Measurements from ENCODE around the gene IFNK.
"Not testable (repeated sequence)": the region's sequence is repeated elsewhere in the genome, so short reads cannot be mapped to it uniquely, and the experiment has no call there.

Gene IFNK

DNA sequence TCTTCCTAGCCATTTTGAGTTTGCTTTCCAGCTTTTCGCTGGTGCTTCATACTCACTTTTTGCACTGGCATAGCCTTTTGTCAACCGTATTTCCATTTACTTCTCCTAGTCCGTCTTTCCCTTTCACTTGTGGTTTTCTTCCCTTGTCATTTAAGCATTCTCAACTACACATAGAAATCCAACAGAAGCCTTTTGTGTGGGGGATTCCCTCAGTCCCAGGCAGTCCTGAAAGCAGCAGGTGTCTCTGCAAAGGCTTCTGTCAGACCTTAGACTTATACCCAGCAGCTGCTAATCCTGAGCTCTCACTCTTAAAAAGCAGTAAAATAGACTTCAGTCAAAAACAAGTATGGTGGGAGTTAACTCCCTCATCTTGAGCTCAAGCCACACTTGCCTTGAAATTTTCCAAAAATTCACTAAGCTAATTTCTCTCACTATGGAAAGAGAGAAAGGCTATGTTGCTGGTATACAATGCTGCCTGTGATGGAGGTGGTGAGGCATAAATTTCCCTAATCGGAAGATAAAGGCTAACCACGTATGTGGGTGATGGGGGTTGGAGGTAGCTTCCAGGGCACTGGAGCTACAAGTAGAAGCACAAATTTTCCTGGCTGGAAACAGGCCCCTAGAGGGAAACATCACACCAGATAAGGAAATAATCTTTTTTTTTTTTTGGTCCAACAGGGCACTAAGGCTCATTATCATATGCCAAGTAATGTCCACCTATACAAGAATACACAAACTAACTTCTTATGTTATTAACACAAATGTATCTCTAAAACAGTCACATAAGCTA lies 34.8 kb upstream of the IFNK start:
- H3K4me3 ChIP-seq (ENCODE audit: low read depth, low read length): no peak overlapping the region
- H3K27me3 ChIP-seq (ENCODE audit: control insufficient read depth, insufficient read depth, low read length): no peaks in the 10 kb centered on the region
- peak overlapping the region; percentile 67 for H3K27ac ChIP-seq (ENCODE audit: low read depth, low read length)
- H3K36me3 ChIP-seq (ENCODE audit: control insufficient read depth, insufficient read depth, low read length): no peaks in the 10 kb centered on the region
- H3K9me3 ChIP-seq (ENCODE audit: control insufficient read depth, insufficient read depth, low read length): no peaks in the 10 kb centered on the region
- H3K9ac ChIP-seq (ENCODE audit: low read depth, low read length): no peak overlapping the region
- H3K4me1 ChIP-seq (ENCODE audit: control insufficient read depth, insufficient read depth, low read length): peaks cover 30% of the 10 kb centered on the region

DNA sequence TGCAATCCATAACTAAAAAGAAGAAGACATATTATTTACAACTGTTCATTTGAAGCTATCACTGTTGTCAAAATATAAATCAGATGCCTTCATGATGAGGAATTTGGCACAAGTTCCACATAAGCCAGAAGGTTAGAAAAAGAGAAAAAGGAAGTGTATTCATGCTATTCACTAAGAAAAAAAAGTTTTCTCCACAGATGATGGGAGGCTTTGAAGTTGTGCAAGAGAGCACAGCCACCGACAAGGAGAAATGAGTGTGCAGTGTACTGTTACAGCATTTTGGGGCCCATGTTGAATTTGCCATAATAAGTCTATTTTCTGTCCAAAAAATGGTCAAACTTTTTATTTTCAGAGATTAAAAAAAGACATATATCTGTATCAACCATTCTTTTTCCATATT lies 32.9 kb upstream of the IFNK start:
- Histone ChIP-seq H3K4me3 (ENCODE audit: low read depth, low read length) (no peak overlapping the region), H3K9ac (ENCODE audit: low read depth, low read length) (no peak overlapping the region), H3K27ac (ENCODE audit: low read depth, low read length) (no peak overlapping the region), H3K9me3 (ENCODE audit: control insufficient read depth, insufficient read depth, low read length) (no peaks in the 10 kb centered on the region), H3K4me1 (ENCODE audit: control insufficient read depth, insufficient read depth, low read length) (peaks cover 37% of the 10 kb centered on the region), H3K36me3 (ENCODE audit: control insufficient read depth, insufficient read depth, low read length) (no peaks in the 10 kb centered on the region), H3K27me3 (ENCODE audit: control insufficient read depth, insufficient read depth, low read length) (no peaks in the 10 kb centered on the region)

DNA sequence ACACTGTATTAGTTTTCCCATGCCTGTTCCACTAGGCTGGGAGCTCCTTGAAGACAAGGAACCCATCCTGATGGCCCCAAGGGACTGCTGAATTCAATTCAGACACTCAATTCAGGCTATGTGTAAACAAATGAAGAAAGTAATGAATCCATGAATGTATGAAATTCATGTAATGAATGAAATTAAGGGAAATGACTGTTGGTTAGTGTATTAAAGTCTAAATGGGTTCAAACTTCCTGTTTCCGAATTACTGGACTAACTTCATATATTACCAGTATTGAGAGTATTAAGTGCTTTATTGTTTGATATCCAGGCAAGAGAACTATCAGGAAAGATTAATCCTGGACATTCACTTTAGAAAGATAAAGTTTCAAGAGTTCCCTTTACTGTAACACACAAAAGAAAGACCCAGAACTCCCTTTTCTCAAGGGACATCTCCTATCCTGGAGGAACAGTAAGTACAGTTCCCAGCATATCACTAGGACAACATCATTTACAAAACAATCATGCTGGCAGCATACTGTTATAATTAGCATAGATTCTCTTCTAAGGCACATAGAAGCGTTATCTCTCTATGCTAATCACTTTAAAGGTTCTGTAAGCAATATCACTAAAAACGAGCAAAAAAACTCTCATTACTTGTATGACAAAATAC lies 28.5 kb upstream of the IFNK start:
- peak overlapping the region; percentile 75 for H3K27ac ChIP-seq (ENCODE audit: low read depth, low read length)
- H3K9ac ChIP-seq (ENCODE audit: low read depth, low read length): no peak overlapping the region
- H3K9me3 ChIP-seq (ENCODE audit: control insufficient read depth, insufficient read depth, low read length): no peaks in the 10 kb centered on the region
- peaks cover 50% of the 10 kb centered on the region for H3K4me1 ChIP-seq (ENCODE audit: control insufficient read depth, insufficient read depth, low read length)
- peak overlapping the region; percentile 4; the same call in 1 of the 2 replicates for H3K4me3 ChIP-seq (ENCODE audit: low read depth, low read length)
- H3K27me3 ChIP-seq (ENCODE audit: control insufficient read depth, insufficient read depth, low read length): no peaks in the 10 kb centered on the region
- no peaks in the 10 kb centered on the region for H3K36me3 ChIP-seq (ENCODE audit: control insufficient read depth, insufficient read depth, low read length)

DNA sequence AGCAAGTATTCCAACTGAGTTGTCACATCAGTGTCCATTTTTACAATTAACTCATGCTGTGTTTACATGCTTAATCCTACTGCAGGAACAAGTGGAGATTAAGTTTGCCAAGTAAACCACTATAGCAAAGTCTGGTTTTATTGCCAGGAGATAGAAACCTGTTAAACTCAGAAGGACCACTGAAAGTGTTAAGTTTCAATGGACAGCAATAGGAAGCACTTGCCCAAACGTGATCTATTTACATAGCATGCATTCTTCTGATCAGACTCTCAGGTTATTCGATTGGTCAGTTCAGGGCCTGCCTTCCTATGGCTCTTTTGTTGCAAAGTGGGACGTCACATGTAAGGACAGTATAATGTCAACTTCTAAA lies 28.0 kb upstream of the IFNK start:
- Histone ChIP-seq H3K36me3 (ENCODE audit: control insufficient read depth, insufficient read depth, low read length) (no peaks in the 10 kb centered on the region), H3K9me3 (ENCODE audit: control insufficient read depth, insufficient read depth, low read length) (no peaks in the 10 kb centered on the region), H3K27me3 (ENCODE audit: control insufficient read depth, insufficient read depth, low read length) (no peaks in the 10 kb centered on the region), H3K4me3 (ENCODE audit: low read depth, low read length) (no peak overlapping the region), H3K4me1 (ENCODE audit: control insufficient read depth, insufficient read depth, low read length) (peaks cover 50% of the 10 kb centered on the region), H3K9ac (ENCODE audit: low read depth, low read length) (no peak overlapping the region), H3K27ac (ENCODE audit: low read depth, low read length) (peak overlapping the region; percentile 75)

DNA sequence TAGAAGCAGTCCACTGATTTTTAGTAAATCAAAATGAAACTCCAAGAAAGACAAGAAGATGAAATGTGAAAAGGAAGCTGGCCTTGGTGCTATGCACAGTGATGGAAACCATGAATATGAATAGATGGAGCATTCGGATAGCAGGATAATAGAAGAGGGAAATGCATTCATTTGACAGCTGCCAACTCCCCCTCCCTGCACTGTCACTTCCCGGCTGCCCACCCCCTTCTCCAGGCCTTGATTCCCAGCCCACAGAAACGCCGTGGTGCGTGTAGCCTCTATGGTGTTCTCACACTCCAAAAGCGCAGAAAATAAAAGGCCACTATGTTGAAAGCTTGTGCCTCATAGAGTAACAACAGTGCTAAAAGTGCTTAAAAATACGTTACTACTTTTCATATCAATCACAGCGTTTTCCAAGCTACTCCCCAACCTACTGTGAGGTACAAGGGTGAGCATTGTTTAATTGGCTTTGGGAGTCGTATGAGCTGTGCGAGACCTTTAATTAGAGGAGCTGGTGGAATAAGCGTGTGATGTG lies 26.1 kb upstream of the IFNK start:
- H3K27me3 ChIP-seq (ENCODE audit: control insufficient read depth, insufficient read depth, low read length): no peaks in the 10 kb centered on the region
- H3K4me1 ChIP-seq (ENCODE audit: control insufficient read depth, insufficient read depth, low read length): peaks cover 50% of the 10 kb centered on the region
- H3K9me3 ChIP-seq (ENCODE audit: control insufficient read depth, insufficient read depth, low read length): no peaks in the 10 kb centered on the region
- H3K4me3 ChIP-seq (ENCODE audit: low read depth, low read length): peak overlapping the region; percentile 29; the same call in 1 of the 2 replicates
- peak overlapping the region; percentile 45 for H3K27ac ChIP-seq (ENCODE audit: low read depth, low read length)
- no peak overlapping the region for H3K9ac ChIP-seq (ENCODE audit: low read depth, low read length)
- no peaks in the 10 kb centered on the region for H3K36me3 ChIP-seq (ENCODE audit: control insufficient read depth, insufficient read depth, low read length)

DNA sequence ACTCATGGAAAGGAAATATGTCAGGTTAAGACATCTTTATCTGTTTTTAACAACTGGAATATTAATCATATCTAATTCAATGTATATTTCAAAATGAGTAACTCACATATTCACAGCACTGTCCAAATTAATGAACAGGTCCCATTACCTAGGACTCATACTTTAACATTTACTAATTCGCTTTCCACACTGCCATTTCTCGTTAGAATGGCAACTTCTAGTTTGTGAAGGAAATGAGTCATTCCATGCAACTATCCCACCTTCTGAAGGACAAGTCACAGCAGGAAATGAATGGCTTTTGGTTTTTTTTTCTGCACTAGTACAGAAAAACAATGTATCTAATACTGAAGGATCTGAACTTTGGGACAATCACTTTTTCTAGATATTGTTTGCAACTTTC lies 24.6 kb upstream of the IFNK start:
- Histone ChIP-seq H3K36me3 (ENCODE audit: control insufficient read depth, insufficient read depth, low read length) (no peaks in the 10 kb centered on the region), H3K9ac (ENCODE audit: low read depth, low read length) (no peak overlapping the region), H3K27ac (ENCODE audit: low read depth, low read length) (peak overlapping the region; percentile 62), H3K9me3 (ENCODE audit: control insufficient read depth, insufficient read depth, low read length) (no peaks in the 10 kb centered on the region), H3K4me3 (ENCODE audit: low read depth, low read length) (no peak overlapping the region), H3K4me1 (ENCODE audit: control insufficient read depth, insufficient read depth, low read length) (peaks cover 50% of the 10 kb centered on the region), H3K27me3 (ENCODE audit: control insufficient read depth, insufficient read depth, low read length) (no peaks in the 10 kb centered on the region)

DNA sequence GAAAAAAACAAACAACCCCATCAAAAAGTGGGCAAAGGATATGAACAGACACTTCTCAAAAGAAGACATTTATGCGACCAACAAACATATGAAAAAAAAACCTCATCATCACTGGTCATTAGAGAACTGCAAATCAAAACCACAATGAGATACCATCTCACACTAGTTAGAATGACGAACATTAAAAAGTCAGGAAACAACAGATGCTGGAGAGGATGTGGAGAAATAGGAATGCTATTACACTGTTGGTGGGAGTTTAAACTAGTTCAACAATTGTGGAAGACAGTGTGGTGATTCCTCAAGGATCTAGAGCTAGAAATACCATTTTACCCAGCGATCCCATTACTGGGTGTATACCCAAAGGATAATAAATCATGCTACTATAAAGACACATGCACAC lies 23.2 kb upstream of the IFNK start:
- H3K9me3 ChIP-seq (ENCODE audit: control insufficient read depth, insufficient read depth, low read length); H3K4me3 ChIP-seq (ENCODE audit: low read depth, low read length); H3K36me3 ChIP-seq (ENCODE audit: control insufficient read depth, insufficient read depth, low read length); H3K27me3 ChIP-seq (ENCODE audit: control insufficient read depth, insufficient read depth, low read length); H3K9ac ChIP-seq (ENCODE audit: low read depth, low read length); H3K27ac ChIP-seq (ENCODE audit: low read depth, low read length): not testable (repeated sequence)
- peaks cover 43% of the 10 kb centered on the region for H3K4me1 ChIP-seq (ENCODE audit: control insufficient read depth, insufficient read depth, low read length)

DNA sequence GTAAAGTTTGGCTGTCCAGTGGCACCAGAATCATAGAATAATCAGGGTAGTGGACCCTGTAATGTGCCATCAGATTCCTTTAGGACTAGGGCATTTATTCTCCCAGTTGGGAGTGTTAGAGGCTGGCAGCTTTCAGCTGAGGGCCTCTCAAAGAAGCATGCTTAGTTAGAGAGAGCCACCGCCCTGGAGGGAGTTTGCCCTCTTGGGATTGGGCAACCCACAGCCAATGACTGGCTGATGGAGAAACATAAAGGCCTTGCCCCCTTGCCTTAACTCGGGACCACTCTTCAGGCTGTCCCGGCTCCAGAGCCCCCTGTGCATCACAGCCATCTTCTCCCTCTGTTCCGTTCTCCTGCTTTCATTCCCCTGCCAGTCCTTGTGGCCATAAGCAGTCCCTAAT lies 20.5 kb upstream of the IFNK start:
- Histone ChIP-seq H3K9ac (ENCODE audit: low read depth, low read length) (no peak overlapping the region), H3K9me3 (ENCODE audit: control insufficient read depth, insufficient read depth, low read length) (no peaks in the 10 kb centered on the region), H3K27ac (ENCODE audit: low read depth, low read length) (no peak overlapping the region), H3K4me3 (ENCODE audit: low read depth, low read length) (no peak overlapping the region), H3K4me1 (ENCODE audit: control insufficient read depth, insufficient read depth, low read length) (peaks cover 16% of the 10 kb centered on the region), H3K27me3 (ENCODE audit: control insufficient read depth, insufficient read depth, low read length) (no peaks in the 10 kb centered on the region), H3K36me3 (ENCODE audit: control insufficient read depth, insufficient read depth, low read length) (no peaks in the 10 kb centered on the region)

DNA sequence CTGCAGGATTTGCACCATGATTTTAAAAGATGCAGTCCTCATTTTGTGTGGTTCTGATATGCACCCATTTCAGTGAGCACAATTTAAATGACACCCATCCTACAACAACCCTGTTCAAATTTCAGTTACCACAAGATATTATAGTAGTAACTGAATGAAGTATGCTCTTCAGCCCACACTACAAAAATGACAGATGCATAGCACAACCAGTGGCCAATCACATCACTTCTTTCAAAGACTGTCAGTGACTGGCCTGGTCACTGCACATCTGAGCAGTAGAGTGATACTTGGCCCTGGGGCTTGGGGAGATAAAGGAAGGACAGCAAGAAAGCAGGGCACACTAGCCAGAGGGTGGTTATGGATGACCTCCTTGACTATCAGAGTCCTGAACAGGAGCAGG lies 19.8 kb upstream of the IFNK start:
- Histone ChIP-seq H3K4me3 (ENCODE audit: low read depth, low read length) (no peak overlapping the region), H3K36me3 (ENCODE audit: control insufficient read depth, insufficient read depth, low read length) (no peaks in the 10 kb centered on the region), H3K27ac (ENCODE audit: low read depth, low read length) (no peak overlapping the region), H3K9ac (ENCODE audit: low read depth, low read length) (no peak overlapping the region), H3K27me3 (ENCODE audit: control insufficient read depth, insufficient read depth, low read length) (no peaks in the 10 kb centered on the region), H3K9me3 (ENCODE audit: control insufficient read depth, insufficient read depth, low read length) (no peaks in the 10 kb centered on the region), H3K4me1 (ENCODE audit: control insufficient read depth, insufficient read depth, low read length) (peaks cover 9% of the 10 kb centered on the region)

DNA sequence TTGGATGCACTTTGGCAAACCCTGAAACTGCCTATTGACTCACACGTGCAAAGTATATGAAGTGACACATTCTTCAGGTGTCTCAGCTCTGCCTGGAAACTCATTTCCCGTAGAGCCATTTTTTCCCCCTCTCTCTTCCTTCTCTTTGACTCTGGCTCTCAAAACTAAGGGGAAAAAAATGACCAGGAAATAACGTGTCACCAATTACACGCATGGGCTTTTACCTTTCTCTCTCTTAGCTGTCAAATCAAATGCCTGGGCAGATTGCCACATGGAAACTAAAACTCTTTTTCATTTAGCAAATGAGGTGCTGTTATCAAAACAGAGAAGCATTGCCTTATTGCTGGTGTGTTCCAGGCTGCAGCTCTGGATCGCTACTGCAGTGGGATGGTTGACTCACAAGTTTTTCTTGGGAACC lies 18.3 kb upstream of the IFNK start:
- no peaks in the 10 kb centered on the region for H3K36me3 ChIP-seq (ENCODE audit: control insufficient read depth, insufficient read depth, low read length)
- H3K4me3 ChIP-seq (ENCODE audit: low read depth, low read length): no peak overlapping the region
- H3K9ac ChIP-seq (ENCODE audit: low read depth, low read length): no peak overlapping the region
- H3K27me3 ChIP-seq (ENCODE audit: control insufficient read depth, insufficient read depth, low read length): no peaks in the 10 kb centered on the region
- no peak overlapping the region for H3K27ac ChIP-seq (ENCODE audit: low read depth, low read length)
- no peaks in the 10 kb centered on the region for H3K4me1 ChIP-seq (ENCODE audit: control insufficient read depth, insufficient read depth, low read length)
- no peaks in the 10 kb centered on the region for H3K9me3 ChIP-seq (ENCODE audit: control insufficient read depth, insufficient read depth, low read length)

DNA sequence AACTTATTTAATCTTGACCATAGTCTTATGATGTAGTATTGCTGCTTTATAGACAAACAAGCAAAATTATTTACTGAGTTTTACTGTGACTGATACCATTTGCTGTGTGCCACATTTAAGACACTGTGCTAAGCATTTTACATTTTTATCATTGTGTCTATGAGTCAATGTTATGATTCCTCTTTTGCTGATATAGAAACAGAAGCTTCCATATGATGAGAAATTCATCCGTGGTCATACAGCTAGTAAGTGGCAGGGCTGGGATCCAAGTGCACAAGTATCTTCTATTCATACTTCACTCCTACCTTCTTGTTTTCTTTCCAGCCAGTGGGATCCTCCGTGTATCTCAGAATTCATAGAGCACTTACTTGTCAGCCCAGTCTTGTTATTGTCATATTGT lies 17.1 kb upstream of the IFNK start:
- H3K4me1 ChIP-seq (ENCODE audit: control insufficient read depth, insufficient read depth, low read length): no peaks in the 10 kb centered on the region
- H3K9me3 ChIP-seq (ENCODE audit: control insufficient read depth, insufficient read depth, low read length): no peaks in the 10 kb centered on the region
- H3K4me3 ChIP-seq (ENCODE audit: low read depth, low read length): no peak overlapping the region
- no peak overlapping the region for H3K9ac ChIP-seq (ENCODE audit: low read depth, low read length)
- no peak overlapping the region for H3K27ac ChIP-seq (ENCODE audit: low read depth, low read length)
- H3K36me3 ChIP-seq (ENCODE audit: control insufficient read depth, insufficient read depth, low read length): no peaks in the 10 kb centered on the region
- H3K27me3 ChIP-seq (ENCODE audit: control insufficient read depth, insufficient read depth, low read length): no peaks in the 10 kb centered on the region
